Measurements from ENCODE around the gene MAST1.

MAST1 gene

GRCh38 chr19:12885749-12886650 is 47.7 kb downstream of the MAST1 start:
- TF ChIP-seq CTCF (IDR thresholded peaks at IDR 0.05; ENCODE audit: low read length) (no peak), EZH2 (optimal IDR thresholded peaks at IDR 0.05; ENCODE audit: low read depth, low read length) (no peak), EZH2phosphoT487 (IDR thresholded peaks at IDR 0.05; ENCODE audit: low read length) (no peak)
- Histone ChIP-seq H3K27me3 (replicated peaks; ENCODE audit: insufficient read depth, low read length) (no peaks in the 10 kb centered on the region), H3K79me2 (ENCODE audit: low read length) (peaks cover 4% of the 10 kb centered on the region; the same call in 1 of the 2 replicates), H3K9me3 (replicated peaks; ENCODE audit: insufficient read depth, low read length) (no peaks in the 10 kb centered on the region), H3K9me2 (replicated peaks; ENCODE audit: insufficient read depth, low read length) (no peaks in the 10 kb centered on the region), H3K36me3 (replicated peaks; ENCODE audit: insufficient read depth, low read length) (no peaks in the 10 kb centered on the region), H3K27ac (ENCODE audit: low read length) (peak overlapping the region; percentile 74; the same call in 1 of the 2 replicates), H3F3A (ENCODE audit: insufficient read depth, low read length) (peaks cover 8% of the 10 kb centered on the region), H3K4me1 (ENCODE audit: low read length) (peaks cover 11% of the 10 kb centered on the region), H4K20me1 (ENCODE audit: insufficient read depth, low read length) (no peaks in the 10 kb centered on the region), H3K9ac (ENCODE audit: low read length) (peak overlapping the region; percentile 79), H3K4me2 (ENCODE audit: low read depth, low read length) (peak overlapping the region; percentile 99), H2AFZ (ENCODE audit: low read length) (peak overlapping the region; percentile 93), H3K4me3 (ENCODE audit: low read length) (peak overlapping the region; percentile 79)
- DNase-seq, result no peak

- Histone ChIP-seq H2AFZ (ENCODE audit: low read length) (no peak overlapping the region), H3K79me2 (ENCODE audit: low read length) (peaks cover 9% of the 10 kb centered on the region), H3K9ac (ENCODE audit: low read length) (no peak overlapping the region), H3K36me3 (replicated peaks; ENCODE audit: insufficient read depth, low read length) (no peaks in the 10 kb centered on the region), H3K27me3 (replicated peaks; ENCODE audit: insufficient read depth, low read length) (no peaks in the 10 kb centered on the region), H3K4me1 (ENCODE audit: low read length) (peaks cover 11% of the 10 kb centered on the region), H3K4me3 (ENCODE audit: low read length) (no peak overlapping the region), H3K9me3 (replicated peaks; ENCODE audit: insufficient read depth, low read length) (no peaks in the 10 kb centered on the region), H3F3A (ENCODE audit: insufficient read depth, low read length) (peaks cover 8% of the 10 kb centered on the region), H3K4me2 (ENCODE audit: low read depth, low read length) (no peak overlapping the region), H3K9me2 (replicated peaks; ENCODE audit: insufficient read depth, low read length) (no peaks in the 10 kb centered on the region), H4K20me1 (ENCODE audit: insufficient read depth, low read length) (no peaks in the 10 kb centered on the region), H3K27ac (ENCODE audit: low read length) (no peak overlapping the region)
- TF ChIP-seq EZH2phosphoT487 (IDR thresholded peaks at IDR 0.05; ENCODE audit: low read length), result no peak
- TF ChIP-seq CTCF (IDR thresholded peaks at IDR 0.05; ENCODE audit: low read length), result no peak
- TF ChIP-seq EZH2 (optimal IDR thresholded peaks at IDR 0.05; ENCODE audit: low read depth, low read length), result no peak
- no peak for DNase-seq
Observed at GRCh38 chr19:12886651-12886968, 48.3 kb downstream of the MAST1 start.

GRCh38 chr19:12886969-12887747 is 48.8 kb downstream of the MAST1 start, which contains the start of gene KLF1:
KLF1 (minus strand) TSS chr19:12887201; CDS start chr19:12887140, 61 bp downstream.
- Histone ChIP-seq H2AFZ (ENCODE audit: low read length) (peak within 1 kb of the TSS; percentile 93; the same call in 1 of the 2 replicates), H3K9ac (ENCODE audit: low read length) (peak within 1 kb of the TSS; percentile 79; the same call in 1 of the 2 replicates), H3K4me1 (ENCODE audit: low read length) (peaks cover 16% of the 10 kb centered on the region), H3K27ac (ENCODE audit: low read length) (no peak within 1 kb of the TSS), H3K79me2 (ENCODE audit: low read length) (peaks cover 14% of the 10 kb centered on the region), H3K27me3 (replicated peaks; ENCODE audit: insufficient read depth, low read length) (no peaks in the 10 kb centered on the region), H3K4me3 (ENCODE audit: low read length) (peak within 1 kb of the TSS; percentile 79), H4K20me1 (ENCODE audit: insufficient read depth, low read length) (no peaks in the 10 kb centered on the region), H3F3A (ENCODE audit: insufficient read depth, low read length) (peaks cover 8% of the 10 kb centered on the region), H3K36me3 (replicated peaks; ENCODE audit: insufficient read depth, low read length) (no peaks in the 10 kb centered on the region), H3K4me2 (ENCODE audit: low read depth, low read length) (peak within 1 kb of the TSS; percentile 99), H3K9me2 (replicated peaks; ENCODE audit: insufficient read depth, low read length) (no peaks in the 10 kb centered on the region), H3K9me3 (replicated peaks; ENCODE audit: insufficient read depth, low read length) (no peaks in the 10 kb centered on the region)
- no peak for DNase-seq
- no peak for TF ChIP-seq EZH2 (optimal IDR thresholded peaks at IDR 0.05; ENCODE audit: low read depth, low read length)

All from MM.1S (cell line).